Bronchus fibroblast of lung (primary cell): ENCODE measurements around the gene KRTAP19-7. TPM values are rescaled to one million over a fixed set of nuclear protein-coding genes. Genes with fewer than 3 reads are reported as not detected.

ENCODE experiments used
- total RNA-seq: library from RNA; depleted of rRNA; stranded (reverse); fragments of >200 nt; gene quantifications from 2 replicates; pipeline ENCODE4 v1.2.3, GENCODE V29; 2015

The KRTAP19-7 gene
- total RNA-seq: not detected in 2 replicates

GRCh38 chr21:30561264-30561895 is at the start of gene KRTAP19-7:
KRTAP19-7 (minus strand) TSS chr21:30561314; CDS start chr21:30561289, 25 bp downstream.

DNA sequence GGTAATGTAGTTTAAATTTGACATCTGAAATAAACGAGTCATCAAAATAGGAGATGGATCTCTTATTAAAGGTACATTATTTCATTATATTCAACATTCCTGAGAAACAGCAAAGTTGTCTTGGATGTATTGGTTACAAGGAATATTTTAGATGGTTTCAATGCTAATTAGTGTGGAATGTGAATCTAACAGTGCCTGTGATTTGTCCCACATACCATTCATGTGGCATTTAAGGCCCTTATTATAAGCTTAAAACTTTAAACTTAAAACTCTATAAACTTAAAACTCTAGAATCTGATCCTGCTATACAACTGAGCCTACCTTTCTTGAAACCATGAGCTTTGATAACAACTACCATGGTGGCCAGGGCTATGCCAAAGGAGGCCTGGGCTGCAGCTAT is 39.7 kb upstream of the KRTAP19-7 start, which contains the start of gene KRTAP22-1:
Gene KRTAP22-1 (plus strand): TSS at position 301 of the 400 bp plus-strand sequence.

DNA sequence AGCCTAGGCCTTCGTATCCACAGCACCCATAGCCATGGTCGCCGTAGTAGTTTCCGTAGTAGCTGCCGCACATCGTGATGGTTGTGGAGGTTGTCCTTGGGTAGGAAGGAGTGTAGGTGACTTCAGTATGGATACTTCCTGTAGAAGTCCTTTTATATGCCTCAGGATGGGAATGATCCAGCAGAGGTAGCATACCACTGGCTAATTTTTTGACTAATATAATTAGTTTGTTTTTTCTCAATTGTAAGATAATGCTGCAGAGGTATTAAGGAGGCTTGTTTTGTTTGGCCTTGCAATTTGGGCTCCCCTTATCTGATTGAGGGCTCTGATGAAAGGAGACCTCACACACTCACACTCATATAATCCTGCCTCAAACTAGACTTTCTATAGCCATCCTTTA is 37.7 kb upstream of the KRTAP19-7 start, which contains the start of gene KRTAP6-2:
Gene KRTAP6-2 (minus strand): TSS at position 101 of the 400 bp plus-strand sequence. CDS start 28 bp downstream, at position 73.

GRCh38 chr21:30592140-30592539 is 31.0 kb upstream of the KRTAP19-7 start, which contains the start of gene KRTAP6-3:
KRTAP6-3 (plus strand) TSS chr21:30592440; CDS start chr21:30592446, 6 bp downstream.

DNA sequence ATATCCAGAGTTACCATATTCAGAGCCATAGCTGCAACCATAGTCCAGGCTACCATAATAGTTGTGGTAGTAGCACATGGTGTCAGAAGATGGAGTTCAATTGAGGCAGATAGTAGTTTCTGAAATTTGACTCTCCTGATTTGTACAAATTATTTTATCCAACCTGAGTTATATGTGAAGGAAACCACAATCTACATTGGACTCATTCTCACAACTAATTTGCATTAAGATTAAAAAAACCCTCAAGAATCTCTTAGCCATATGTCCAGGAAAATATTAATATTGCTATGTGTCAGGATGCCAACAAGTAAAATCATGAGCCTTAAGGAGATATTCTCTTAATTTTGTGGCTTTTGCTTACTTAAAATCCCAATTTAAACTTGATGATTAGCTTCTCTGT is 29.2 kb upstream of the KRTAP19-7 start, which contains the start of gene KRTAP22-2:
Gene KRTAP22-2 (minus strand): TSS at position 101 of the 400 bp plus-strand sequence.

GRCh38 chr21:30541764-30542163 is 19.4 kb downstream of the KRTAP19-7 start, which contains the start of gene KRTAP19-6:
KRTAP19-6 (minus strand) TSS chr21:30541864; CDS start chr21:30541833, 31 bp downstream.

Other genes with a start within 250 kb of the KRTAP19-7 start
- not detected in 2 replicates for gene KRTAP26-1, start 241.0 kb downstream of the KRTAP19-7 start, total RNA-seq
- not detected in 2 replicates for gene KRTAP27-1, start 223.6 kb downstream of the KRTAP19-7 start, total RNA-seq
- not detected in 2 replicates for gene KRTAP23-1, start 212.7 kb downstream of the KRTAP19-7 start, total RNA-seq
- gene KRTAP13-2, start 189.0 kb downstream of the KRTAP19-7 start, total RNA-seq: not detected in 2 replicates
- not detected in 2 replicates for gene KRTAP13-1, start 165.3 kb downstream of the KRTAP19-7 start, total RNA-seq
- gene KRTAP13-3, start 135.4 kb downstream of the KRTAP19-7 start, total RNA-seq: not detected in 2 replicates
- gene KRTAP13-4, start 131.1 kb downstream of the KRTAP19-7 start, total RNA-seq: not detected in 2 replicates
- gene KRTAP15-1, start 121.0 kb downstream of the KRTAP19-7 start, total RNA-seq: not detected in 2 replicates
- not detected in 2 replicates for gene KRTAP19-1, start 80.9 kb downstream of the KRTAP19-7 start, total RNA-seq
- not detected in 2 replicates for gene KRTAP19-2, start 73.9 kb downstream of the KRTAP19-7 start, total RNA-seq
- gene KRTAP19-3, start 69.3 kb downstream of the KRTAP19-7 start, total RNA-seq: not detected in 2 replicates
- gene KRTAP19-4, start 64.1 kb downstream of the KRTAP19-7 start, total RNA-seq: not detected in 2 replicates
- gene KRTAP19-5, start 59.2 kb downstream of the KRTAP19-7 start, total RNA-seq: not detected in 2 replicates
- not detected in 2 replicates for gene KRTAP19-6, start 19.4 kb downstream of the KRTAP19-7 start, total RNA-seq
- not detected in 2 replicates for gene KRTAP22-2, start 29.1 kb upstream of the KRTAP19-7 start, total RNA-seq
- not detected in 2 replicates for gene KRTAP6-3, start 31.1 kb upstream of the KRTAP19-7 start, total RNA-seq
- not detected in 2 replicates for gene KRTAP6-2, start 37.6 kb upstream of the KRTAP19-7 start, total RNA-seq
- not detected in 2 replicates for gene KRTAP22-1, start 39.8 kb upstream of the KRTAP19-7 start, total RNA-seq
- not detected in 2 replicates for gene KRTAP6-1, start 52.6 kb upstream of the KRTAP19-7 start, total RNA-seq
- not detected in 2 replicates for gene KRTAP20-1, start 55.1 kb upstream of the KRTAP19-7 start, total RNA-seq
- not detected in 2 replicates for gene KRTAP20-4, start 59.3 kb upstream of the KRTAP19-7 start, total RNA-seq
- not detected in 2 replicates for gene KRTAP20-2, start 73.9 kb upstream of the KRTAP19-7 start, total RNA-seq
- gene KRTAP20-3, start 81.5 kb upstream of the KRTAP19-7 start, total RNA-seq: not detected in 2 replicates
- not detected in 2 replicates for gene KRTAP21-3, start 157.5 kb upstream of the KRTAP19-7 start, total RNA-seq
- not detected in 2 replicates for gene KRTAP21-2, start 185.9 kb upstream of the KRTAP19-7 start, total RNA-seq
- not detected in 2 replicates for gene KRTAP21-1, start 194.1 kb upstream of the KRTAP19-7 start, total RNA-seq